Mesodermal cell (in vitro differentiated cells): ENCODE measurements around the gene PSMA1.

Experiments
- H3K27ac ChIP-seq: 2 replicates; pipeline ENCODE4 v1.7.0; 2013; ENCODE audit warnings: mild to moderate bottlenecking, low read depth, low read length, moderate library complexity; ENCODE audit not compliant: severe bottlenecking
- H3K36me3 ChIP-seq: 2 replicates; pipeline ENCODE4 v1.7.1; 2013; ENCODE audit warnings: mild to moderate bottlenecking, low read length, moderate library complexity; ENCODE audit not compliant: control insufficient read depth, insufficient read depth
- H3K4me1 ChIP-seq: one replicate; pipeline ENCODE4 v1.7.1; 2013; ENCODE audit warnings: mild to moderate bottlenecking, low read length; ENCODE audit not compliant: insufficient read depth, control insufficient read depth, poor library complexity, severe bottlenecking
- H3K4me3 ChIP-seq: 2 replicates; pipeline ENCODE4 v1.7.0; 2013; ENCODE audit warnings: low read length, control low read depth, mild to moderate bottlenecking; ENCODE audit not compliant: insufficient read depth, poor library complexity, severe bottlenecking; ENCODE audit errors: extremely low read depth
- H3K9me3 ChIP-seq: 2 replicates; pipeline ENCODE4 v1.7.1; 2013; ENCODE audit warnings: mild to moderate bottlenecking, low read length, moderate library complexity; ENCODE audit not compliant: control insufficient read depth
- WGBS, 2 experiments: methylation state at CpG; one replicate each; pipeline ENCODE4 v1.1.5; 2013; ENCODE audit warnings: missing lambda C conversion rate in 2 of 2; ENCODE audit not compliant: insufficient coverage in 2 of 2; 5-methylcytosine and 5-hydroxymethylcytosine counted together

Gene PSMA1

DNA sequence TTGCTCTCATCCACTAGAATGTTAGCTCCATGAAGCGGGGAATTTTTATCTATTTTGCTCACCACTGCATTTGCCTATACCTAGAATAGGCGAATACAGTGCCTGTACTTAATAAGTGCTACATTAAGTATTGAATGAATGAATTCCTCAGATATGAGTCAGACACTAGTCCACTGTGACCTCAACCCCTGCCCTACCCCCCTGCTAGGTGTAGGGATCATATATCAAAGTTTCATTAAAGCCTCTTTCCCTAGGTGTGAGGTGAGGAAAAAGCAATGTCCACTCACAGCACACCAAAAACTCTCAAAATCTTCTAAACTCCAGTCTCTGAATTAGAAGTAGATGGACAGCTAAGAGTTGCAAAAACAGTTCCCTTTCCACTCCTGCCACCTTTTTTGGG is 9.8 kb upstream of the PSMA1 start:
- Histone ChIP-seq H3K4me3 (no peak overlapping the region), H3K27ac (no peak overlapping the region), H3K9me3 (no peaks in the 10 kb centered on the region), H3K4me1 (no peaks in the 10 kb centered on the region), H3K36me3 (no peaks in the 10 kb centered on the region)
- 100% methylated on average over 1 of the region's 2 CpGs for WGBS, 2 experiments

DNA sequence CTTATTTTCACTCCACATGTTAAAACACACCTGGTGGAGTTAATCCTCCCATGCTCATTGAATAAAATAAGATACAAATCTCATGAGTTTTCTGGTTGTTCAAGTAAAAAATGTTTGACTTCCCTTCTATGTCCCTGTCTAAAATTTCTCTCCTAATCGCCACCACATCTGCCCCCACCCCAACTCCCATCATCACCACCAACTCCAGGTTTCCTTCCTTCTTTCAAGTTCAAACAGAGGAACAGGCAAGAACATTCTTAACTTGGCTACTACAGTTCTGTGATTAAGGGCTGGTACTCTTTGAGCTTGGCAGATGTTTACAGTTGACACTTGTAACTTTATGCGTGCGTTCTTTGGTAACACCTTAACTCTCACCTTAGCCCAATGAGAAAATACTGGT is 9.1 kb upstream of the PSMA1 start:
- Histone ChIP-seq H3K4me1 (no peaks in the 10 kb centered on the region), H3K36me3 (no peaks in the 10 kb centered on the region), H3K27ac (no peak overlapping the region), H3K4me3 (no peak overlapping the region), H3K9me3 (no peaks in the 10 kb centered on the region)
- WGBS, 2 experiments: 89 to 100% methylated on average over 1 of the region's 3 CpGs

DNA sequence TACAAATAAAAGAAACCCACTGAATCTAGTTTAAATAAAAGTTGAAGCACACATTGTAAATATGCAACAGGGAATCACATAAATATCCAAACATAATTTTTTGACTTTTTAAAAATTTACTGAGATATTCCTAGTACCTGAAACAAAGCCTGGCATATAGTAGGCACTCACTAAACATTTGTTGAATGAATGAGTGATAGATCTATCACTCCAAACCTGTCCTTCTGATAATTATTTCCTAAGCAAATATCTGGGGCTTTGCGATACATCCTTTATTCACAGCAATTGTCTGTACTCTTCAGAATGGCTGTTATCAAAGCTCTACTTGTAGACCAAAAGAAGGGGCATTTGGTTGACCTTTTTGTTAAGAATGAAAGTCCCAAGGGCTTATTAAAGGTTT is 2.6 kb upstream of the PSMA1 start:
- H3K4me1 ChIP-seq: no peaks in the 10 kb centered on the region
- peaks cover 7% of the 10 kb centered on the region for H3K36me3 ChIP-seq
- no peak overlapping the region for H3K27ac ChIP-seq
- no peak overlapping the region for H3K4me3 ChIP-seq
- no CpG with 5 or more reads among the region's 1 CpG for WGBS, 2 experiments
- H3K9me3 ChIP-seq: no peaks in the 10 kb centered on the region

DNA sequence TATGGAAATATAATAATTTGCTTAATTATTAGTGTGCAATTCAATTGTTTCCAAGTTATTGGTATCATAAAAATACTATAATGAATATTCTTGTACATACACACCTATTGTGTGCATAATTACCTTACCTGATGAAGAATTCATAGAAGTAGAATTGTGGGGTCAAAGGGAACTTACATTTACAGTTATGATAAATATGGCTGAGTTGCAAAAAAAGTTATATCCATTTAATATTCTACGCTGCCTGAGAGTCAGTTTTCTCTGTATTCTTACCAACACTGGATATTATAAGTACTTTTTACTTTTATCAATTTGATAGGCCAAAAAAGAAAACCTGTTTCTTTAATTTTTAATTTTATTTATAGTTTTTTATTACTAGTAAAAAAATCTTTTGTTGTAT is 2.1 kb upstream of the PSMA1 start:
- no CpG with 5 or more reads among the region's 1 CpG for WGBS, 2 experiments
- H3K9me3 ChIP-seq: no peaks in the 10 kb centered on the region
- H3K4me3 ChIP-seq: no peak overlapping the region
- H3K27ac ChIP-seq: no peak overlapping the region
- H3K36me3 ChIP-seq: peaks cover 12% of the 10 kb centered on the region
- H3K4me1 ChIP-seq: no peaks in the 10 kb centered on the region

DNA sequence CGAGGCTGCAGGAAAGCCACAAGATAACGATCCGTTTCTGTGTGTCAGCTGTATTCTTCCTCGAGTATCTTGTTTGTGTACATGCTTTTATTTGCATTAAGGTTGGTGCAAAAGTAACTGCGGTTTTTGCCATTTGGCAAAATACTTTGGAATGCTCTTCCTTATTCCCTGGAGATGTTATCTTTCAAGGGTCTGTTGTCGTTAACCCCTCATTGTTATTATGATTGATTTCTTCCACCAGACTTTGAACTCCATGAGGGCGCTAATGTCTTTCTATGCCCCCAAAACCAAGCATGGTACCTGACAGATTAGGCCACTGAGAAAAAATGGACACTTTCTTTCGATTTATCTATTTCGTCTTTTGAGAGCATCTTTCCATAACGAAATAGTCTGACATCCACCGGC is 563 bp upstream of the PSMA1 start:
- 7 to 19% methylated on average over 6 to 7 of the region's 11 CpGs for WGBS, 2 experiments
- peak overlapping the region; percentile 94 for H3K27ac ChIP-seq
- no peaks in the 10 kb centered on the region for H3K9me3 ChIP-seq
- peak overlapping the region; percentile 95 for H3K4me3 ChIP-seq
- peaks cover 27% of the 10 kb centered on the region for H3K36me3 ChIP-seq
- H3K4me1 ChIP-seq: no peaks in the 10 kb centered on the region

DNA sequence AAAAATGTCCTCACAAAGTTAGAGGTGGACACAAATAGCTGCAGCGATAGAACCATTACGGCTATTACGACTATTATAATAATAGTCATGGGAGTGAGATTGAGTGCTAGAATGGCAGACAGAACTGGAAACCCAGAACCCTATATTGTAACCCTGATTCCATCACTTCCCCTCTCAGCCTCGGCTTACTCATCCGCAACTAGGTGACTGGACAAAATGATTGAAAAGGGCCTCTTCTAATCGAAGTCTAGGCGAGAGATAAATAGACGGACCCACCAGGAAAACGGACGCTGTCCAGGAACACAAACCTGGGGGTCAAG is 629 bp downstream of the PSMA1 start:
- Histone ChIP-seq H3K36me3 (peaks cover 34% of the 10 kb centered on the region), H3K4me3 (peak overlapping the region; percentile 95), H3K9me3 (no peaks in the 10 kb centered on the region), H3K4me1 (no peaks in the 10 kb centered on the region), H3K27ac (peak overlapping the region; percentile 94)
- 0% methylated on average over 5 of the region's 10 CpGs for WGBS, 2 experiments

DNA sequence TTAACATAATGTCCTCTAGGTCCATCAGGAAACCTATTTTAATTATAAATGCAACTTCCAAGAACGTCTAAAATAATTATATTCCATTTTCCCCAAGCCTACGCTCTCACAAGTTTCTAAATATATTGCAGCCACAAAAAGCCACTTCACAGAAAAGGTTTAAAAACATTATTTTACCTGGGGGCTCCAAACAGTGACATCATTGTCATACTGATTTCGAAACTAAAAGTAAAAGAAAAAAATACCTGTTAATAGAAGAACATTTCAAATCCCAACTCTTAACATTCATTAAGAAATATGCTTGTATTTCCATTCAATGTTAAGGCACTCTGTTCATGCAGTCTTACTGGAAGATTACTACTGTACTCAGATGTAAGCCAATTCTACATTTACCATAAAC is 1.4 kb downstream of the PSMA1 start:
- no peak overlapping the region for H3K27ac ChIP-seq

DNA sequence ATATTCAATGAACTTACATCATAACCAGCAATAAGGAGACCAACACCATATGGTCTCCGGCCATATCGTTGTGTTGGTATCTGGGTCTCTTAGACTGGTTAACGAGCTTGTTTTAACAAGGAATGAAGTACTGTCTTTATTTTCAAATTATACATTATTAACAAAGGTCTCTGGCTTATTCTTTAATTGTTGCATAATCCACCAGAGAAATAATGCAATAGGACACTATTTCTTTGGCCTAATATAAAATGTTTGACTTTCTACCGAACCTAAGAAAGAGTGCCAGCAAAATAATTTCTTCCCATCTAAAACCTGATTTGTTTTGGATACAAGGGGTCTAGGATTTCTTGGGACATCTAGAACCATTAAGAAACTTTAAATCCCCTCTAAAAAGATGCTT is 6.4 kb downstream of the PSMA1 start:
- no peaks in the 10 kb centered on the region for H3K4me1 ChIP-seq
- no peaks in the 10 kb centered on the region for H3K9me3 ChIP-seq
- WGBS, 2 experiments: no CpG with 5 or more reads among the region's 4 CpGs
- H3K27ac ChIP-seq: no peak overlapping the region
- H3K36me3 ChIP-seq: peaks cover 85% of the 10 kb centered on the region
- no peak overlapping the region for H3K4me3 ChIP-seq

More for the DNA sequence above, 1.4 kb downstream of the PSMA1 start:
- Histone ChIP-seq H3K4me1 (no peaks in the 10 kb centered on the region), H3K9me3 (no peaks in the 10 kb centered on the region), H3K4me3 (peak overlapping the region; percentile 95), H3K36me3 (peaks cover 41% of the 10 kb centered on the region)
- 83 to 100% methylated on average over 2 of the region's 3 CpGs for WGBS, 2 experiments

DNA sequence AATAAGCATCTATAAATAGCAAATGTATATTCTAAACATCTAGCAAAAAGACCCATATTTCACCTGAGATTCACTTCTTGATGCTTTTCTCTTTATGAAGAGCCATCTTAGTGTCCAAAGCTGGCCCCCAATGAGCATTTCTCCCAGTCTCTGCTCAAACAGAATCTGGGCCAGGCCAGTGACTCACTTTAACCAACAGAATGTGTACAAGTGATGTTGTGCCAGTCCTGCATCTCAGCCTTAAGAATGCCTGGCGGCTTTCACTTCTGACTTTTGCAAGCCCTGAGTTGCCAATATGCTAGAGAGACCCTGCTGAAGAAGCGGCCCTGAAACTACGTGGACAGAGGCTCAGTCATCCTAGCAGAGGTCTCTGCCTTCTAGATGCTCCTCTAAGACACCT is 13.7 kb downstream of the PSMA1 start:
- H3K36me3 ChIP-seq: peaks cover 66% of the 10 kb centered on the region
- H3K27ac ChIP-seq: no peak overlapping the region
- H3K4me3 ChIP-seq: no peak overlapping the region
- H3K4me1 ChIP-seq: no peaks in the 10 kb centered on the region
- 70 to 100% methylated on average over 1 to 2 of the region's 3 CpGs for WGBS, 2 experiments
- no peaks in the 10 kb centered on the region for H3K9me3 ChIP-seq

DNA sequence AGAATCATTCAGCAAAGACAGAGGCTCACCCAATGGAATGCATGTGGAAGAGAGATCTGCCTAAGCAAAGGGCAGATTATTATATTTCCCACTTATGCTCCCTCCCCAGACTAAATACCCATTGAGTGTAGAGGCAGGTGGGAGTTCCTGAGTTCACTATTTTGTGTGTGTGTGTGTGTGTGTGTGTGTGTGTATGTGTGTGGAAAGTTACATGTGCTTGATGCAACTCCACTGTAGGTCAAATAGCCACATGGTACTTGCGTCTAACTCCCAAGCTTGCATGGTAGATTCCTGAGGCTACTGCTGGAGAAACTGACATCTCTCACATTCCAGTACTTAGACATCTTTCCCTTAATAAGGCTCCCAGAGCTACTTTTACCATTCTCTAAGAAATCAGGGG is 17.2 kb downstream of the PSMA1 start:
- Histone ChIP-seq H3K4me1 (no peaks in the 10 kb centered on the region), H3K27ac (no peak overlapping the region), H3K36me3 (peaks cover 40% of the 10 kb centered on the region), H3K4me3 (no peak overlapping the region), H3K9me3 (no peaks in the 10 kb centered on the region)
- WGBS, 2 experiments: 100% methylated on average over 1 of the region's 1 CpG; no CpG with 5 or more reads in 1 of the 2 experiments

DNA sequence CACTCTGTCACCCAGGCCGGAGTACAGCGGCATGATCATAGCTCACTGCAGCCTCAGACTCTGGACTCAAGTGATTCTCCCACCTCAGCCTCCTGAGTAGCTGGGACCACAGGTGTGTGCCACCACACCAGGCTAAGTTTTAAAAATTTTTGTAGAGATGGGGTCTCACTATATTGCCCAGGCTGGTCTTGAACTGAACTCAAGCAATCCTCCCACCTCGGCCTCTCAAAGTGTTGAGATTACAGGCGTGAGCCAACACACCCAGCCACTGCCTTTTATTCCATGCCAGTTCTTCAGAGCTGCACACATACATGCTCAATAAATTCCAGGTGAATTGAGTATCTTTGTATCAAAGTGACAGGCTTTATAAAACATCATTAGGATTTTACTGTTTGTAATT is 18.1 kb downstream of the PSMA1 start:
- Histone ChIP-seq H3K9me3 (no peaks in the 10 kb centered on the region), H3K27ac (no peak overlapping the region), H3K4me3 (no peak overlapping the region), H3K36me3 (peaks cover 44% of the 10 kb centered on the region), H3K4me1 (no peaks in the 10 kb centered on the region)
- 96 to 100% methylated on average over 4 of the region's 4 CpGs for WGBS, 2 experiments
